MCF 10A (cell line): Measurements from ENCODE around the gene PPFIA2. TPM values are rescaled to one million over a fixed set of nuclear protein-coding genes. Genes with fewer than 3 reads are reported as not detected.
"Not testable (repeated sequence)": the region's sequence is repeated elsewhere in the genome, so short reads cannot be mapped to it uniquely, and the experiment has no call there.

Source experiments
- BruUV-seq: library from RNA; stranded (reverse); fragments of 400-500 nt; replicated peaks from 2 replicates; lab custom pipeline; 2021; lab: Mats Ljungman, UMichigan
- CTCF ChIA-PET: fragments of 300-600 bp; sonication (Branson Sonifier 250); formaldehyde crosslinking; extraction: SDS; loops from one replicate; lab custom pipeline; 2021; ENCODE audit warnings: antibody characterized with exemption, inconsistent platforms; lab: Yijun Ruan, JAX
- POLR2A ChIA-PET: fragments of 300-600, 350-650 bp; sonication (Branson Sonifier 250); formaldehyde crosslinking; extraction: SDS; loops from one replicate; lab custom pipeline; 2020; ENCODE audit warnings: antibody characterized with exemption, inconsistent platforms; lab: Yijun Ruan, JAX
- DNase-seq: peaks from one replicate; pipeline ENCODE4 v3.0.0-alpha.2; 2018; ENCODE audit not compliant: unreplicated experiment
- H3K27ac Mint-ChIP-seq: one replicate; pipeline ENCODE4 v1.8.0; 2022; ENCODE audit warnings: mild to moderate bottlenecking, low read depth, mixed read lengths; ENCODE audit not compliant: unreplicated experiment
- H3K27me3 Mint-ChIP-seq: one replicate; pipeline ENCODE4 v1.8.0; 2022; ENCODE audit warnings: mixed read lengths; ENCODE audit not compliant: insufficient read depth, unreplicated experiment
- H3K36me3 Mint-ChIP-seq: one replicate; pipeline ENCODE4 v1.8.0; 2022; ENCODE audit warnings: mild to moderate bottlenecking, moderate library complexity, mixed read lengths; ENCODE audit not compliant: insufficient read depth, unreplicated experiment
- H3K4me1 Mint-ChIP-seq: one replicate; pipeline ENCODE4 v1.8.0; 2022; ENCODE audit warnings: mixed read lengths; ENCODE audit not compliant: insufficient read depth, unreplicated experiment
- H3K4me3 Mint-ChIP-seq: one replicate; pipeline ENCODE4 v1.8.0; 2022; ENCODE audit warnings: mild to moderate bottlenecking, moderate library complexity, mixed read lengths; ENCODE audit not compliant: unreplicated experiment
- H3K9me3 Mint-ChIP-seq: one replicate; pipeline ENCODE4 v1.8.0; 2022; ENCODE audit warnings: mixed read lengths; ENCODE audit not compliant: unreplicated experiment
- intact Hi-C: fragments of 100-400 bp; cut with micrococcal nuclease; formaldehyde crosslinking; loops from 2 replicates; pipeline ENCODE4 v1.14.1; 2022
- total RNA-seq: library from RNA; stranded (reverse); gene quantifications from 2 replicates; pipeline ENCODE4 v1.2.3, GENCODE V29; 2022
- TF ChIP-seq, protein P1 (sequence below): fragments of 200-600 bp; IDR thresholded peaks from one replicate; pipeline ENCODE4 v1.8.0; 2022; ENCODE audit warnings: antibody characterized with exemption, mild to moderate bottlenecking; ENCODE audit not compliant: unreplicated experiment

Gene PPFIA2
- total RNA-seq, 1 experiment from 2014 or later = 2.2 TPM

DNA sequence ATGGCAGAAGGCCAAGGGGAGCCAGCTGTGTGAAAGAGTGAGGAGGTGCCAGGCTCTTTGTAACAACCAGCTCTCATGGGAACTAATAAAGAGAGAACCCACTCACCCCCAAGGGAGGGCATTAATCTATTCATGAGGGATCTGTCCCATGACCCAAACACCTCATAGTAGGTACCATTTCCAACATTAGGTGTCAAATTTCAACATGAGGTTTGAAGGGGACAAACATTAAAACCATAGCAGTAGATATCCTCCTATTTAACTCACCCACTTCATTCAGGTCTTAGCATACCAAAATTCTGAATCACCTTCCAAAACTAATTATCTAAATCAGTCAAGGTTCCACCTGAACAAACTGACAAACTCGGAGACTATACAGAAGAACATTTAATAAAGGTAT is 75.3 kb downstream of the PPFIA2 start:
- TF ChIP-seq, protein P1, sequence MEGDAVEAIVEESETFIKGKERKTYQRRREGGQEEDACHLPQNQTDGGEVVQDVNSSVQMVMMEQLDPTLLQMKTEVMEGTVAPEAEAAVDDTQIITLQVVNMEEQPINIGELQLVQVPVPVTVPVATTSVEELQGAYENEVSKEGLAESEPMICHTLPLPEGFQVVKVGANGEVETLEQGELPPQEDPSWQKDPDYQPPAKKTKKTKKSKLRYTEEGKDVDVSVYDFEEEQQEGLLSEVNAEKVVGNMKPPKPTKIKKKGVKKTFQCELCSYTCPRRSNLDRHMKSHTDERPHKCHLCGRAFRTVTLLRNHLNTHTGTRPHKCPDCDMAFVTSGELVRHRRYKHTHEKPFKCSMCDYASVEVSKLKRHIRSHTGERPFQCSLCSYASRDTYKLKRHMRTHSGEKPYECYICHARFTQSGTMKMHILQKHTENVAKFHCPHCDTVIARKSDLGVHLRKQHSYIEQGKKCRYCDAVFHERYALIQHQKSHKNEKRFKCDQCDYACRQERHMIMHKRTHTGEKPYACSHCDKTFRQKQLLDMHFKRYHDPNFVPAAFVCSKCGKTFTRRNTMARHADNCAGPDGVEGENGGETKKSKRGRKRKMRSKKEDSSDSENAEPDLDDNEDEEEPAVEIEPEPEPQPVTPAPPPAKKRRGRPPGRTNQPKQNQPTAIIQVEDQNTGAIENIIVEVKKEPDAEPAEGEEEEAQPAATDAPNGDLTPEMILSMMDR = no peak
- Mint-ChIP-seq H3K9me3 (no peaks in the 10 kb centered on the region), H3K27me3 (peaks cover 4% of the 10 kb centered on the region), H3K36me3 (no peaks in the 10 kb centered on the region), H3K4me3 (no peak overlapping the region), H3K4me1 (no peaks in the 10 kb centered on the region), H3K27ac (no peak overlapping the region)
- POLR2A ChIA-PET = no interaction called here
- intact Hi-C loops = no loop called here
- CTCF ChIA-PET = no interaction called here
- no peak for DNase-seq
- BruUV-seq = no TSS peak

DNA sequence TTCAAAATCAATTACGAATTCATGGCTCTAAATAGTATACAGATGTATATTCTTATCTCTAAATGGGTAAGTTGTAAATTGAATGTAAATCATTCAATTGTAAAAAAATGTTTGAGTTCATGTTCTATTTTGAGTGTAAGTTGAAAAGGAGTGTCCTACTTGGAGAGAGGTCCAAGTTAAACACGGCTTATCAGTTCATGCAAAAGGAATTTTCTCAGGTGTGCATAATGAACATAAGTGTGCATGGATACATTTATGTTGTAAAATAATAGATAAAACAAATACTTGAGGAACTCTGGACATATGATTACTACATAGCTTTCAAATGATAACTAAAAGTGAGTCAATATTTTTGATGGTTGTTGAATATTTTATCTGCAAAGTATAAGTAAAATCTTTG is 79.5 kb downstream of the PPFIA2 start:
- Mint-ChIP-seq H3K27ac (no peak overlapping the region), H3K36me3 (no peaks in the 10 kb centered on the region), H3K27me3 (peaks cover 17% of the 10 kb centered on the region), H3K9me3 (no peaks in the 10 kb centered on the region), H3K4me1 (no peaks in the 10 kb centered on the region), H3K4me3 (no peak overlapping the region)
- ChIA-PET POLR2A (no interaction called here), CTCF (no interaction called here)
- intact Hi-C loops = no loop called here
- TF ChIP-seq, protein P1 = no peak
- BruUV-seq = no TSS peak
- DNase-seq = no peak

DNA sequence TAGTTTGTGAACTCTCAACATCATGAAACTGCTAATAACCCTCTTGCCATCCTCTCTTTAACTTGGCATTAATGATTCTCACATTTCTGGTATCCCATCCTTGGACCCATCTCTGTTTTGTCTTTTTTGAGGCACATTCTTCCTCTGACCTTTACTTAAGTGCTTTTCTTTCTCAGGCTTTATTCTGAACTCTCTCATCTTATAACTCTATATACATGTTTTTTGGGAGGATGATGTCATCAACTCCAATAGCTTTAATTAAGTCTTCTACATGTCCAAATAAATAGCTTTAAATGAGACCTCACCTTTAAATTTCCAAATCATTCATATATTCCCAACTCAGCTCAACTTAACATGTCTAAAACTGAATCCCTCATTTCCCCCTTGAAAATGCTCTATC is 88.4 kb downstream of the PPFIA2 start:
- intact Hi-C loops = no loop called here
- Mint-ChIP-seq H3K4me1 (peaks cover 6% of the 10 kb centered on the region), H3K36me3 (no peaks in the 10 kb centered on the region), H3K27ac (no peak overlapping the region), H3K9me3 (no peaks in the 10 kb centered on the region), H3K27me3 (no peaks in the 10 kb centered on the region), H3K4me3 (no peak overlapping the region)
- no peak for DNase-seq
- TF ChIP-seq, protein P1 = no peak
- CTCF ChIA-PET = no interaction called here
- POLR2A ChIA-PET = no interaction called here
- no TSS peak for BruUV-seq

DNA sequence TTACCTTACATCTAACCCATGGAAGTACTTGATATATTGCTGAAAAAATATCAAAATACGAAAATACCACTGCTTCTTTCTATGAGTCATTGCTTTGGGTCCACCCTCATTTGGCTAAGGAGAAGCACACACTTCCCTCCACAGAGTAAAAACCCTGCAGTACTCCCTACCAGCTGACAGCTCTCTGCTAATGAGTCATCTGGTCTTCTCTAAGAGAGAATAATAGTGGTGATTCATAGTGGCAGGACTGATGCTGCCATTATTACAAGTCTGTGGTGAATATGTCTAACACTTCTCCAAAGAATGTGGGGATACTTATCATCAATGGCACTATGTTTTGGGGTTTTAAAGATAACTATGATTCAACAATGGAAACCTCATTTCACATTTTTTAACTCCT is 90.7 kb downstream of the PPFIA2 start:
- TF ChIP-seq, protein P1 = no peak
- Mint-ChIP-seq H3K9me3 (no peaks in the 10 kb centered on the region), H3K27me3 (no peaks in the 10 kb centered on the region), H3K27ac (no peak overlapping the region), H3K4me1 (peaks cover 6% of the 10 kb centered on the region), H3K36me3 (no peaks in the 10 kb centered on the region), H3K4me3 (no peak overlapping the region)
- peak; percentile 89 for DNase-seq
- POLR2A ChIA-PET = no interaction called here
- no TSS peak for BruUV-seq
- intact Hi-C loops = no loop called here
- CTCF ChIA-PET = no interaction called here

DNA sequence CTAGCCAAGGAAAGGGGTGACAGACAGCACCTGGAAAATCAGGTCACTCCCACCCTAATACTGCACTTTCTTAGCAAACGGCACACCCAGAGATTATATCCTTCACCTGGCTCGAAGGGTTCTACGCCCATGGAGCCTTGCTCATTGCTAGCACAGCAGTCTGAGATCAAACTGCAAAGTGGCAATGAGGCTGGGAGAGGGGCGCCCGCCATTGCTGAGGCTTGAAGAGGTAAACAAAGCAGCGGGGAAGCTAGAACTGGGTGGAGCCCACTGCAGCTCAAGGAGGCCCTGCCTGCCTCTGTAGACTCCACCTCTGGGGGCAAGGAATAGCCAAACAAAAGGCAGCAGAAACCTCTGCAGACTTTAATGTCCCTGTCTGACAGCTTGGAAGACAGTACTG is 99.8 kb downstream of the PPFIA2 start:
- BruUV-seq, intact Hi-C loops, DNase-seq, H3K27me3 Mint-ChIP-seq, H3K27ac Mint-ChIP-seq, H3K4me1 Mint-ChIP-seq, H3K9me3 Mint-ChIP-seq, H3K36me3 Mint-ChIP-seq, H3K4me3 Mint-ChIP-seq: not testable (repeated sequence)
- ChIA-PET POLR2A (interaction anchor here (0.9 kb wide), 1 partner anchor 42 kb away, joined by 3 read pairs; no protein-coding TSS in a partner anchor), CTCF (interaction anchor here (0.6 kb wide), 1 partner anchor 147 kb away, joined by 3 read pairs; no protein-coding TSS in a partner anchor)
